DMS53 treated with DMSO at 0.1 percent for 48 hours (cell line): ENCODE results near the gene CFAP61.
A peak's percentile ranks its signal among the peaks of the same experiment; 100 is the strongest.
"Not testable (repeated sequence)": the region's sequence is repeated elsewhere in the genome, so short reads cannot be mapped to it uniquely, and the experiment has no call there.

Source experiments
- DNase-seq: peaks from one replicate; lab custom pipeline; 2025; ENCODE audit not compliant: unreplicated experiment; lab: John Stamatoyannopoulos, UW

Gene CFAP61

DNA sequence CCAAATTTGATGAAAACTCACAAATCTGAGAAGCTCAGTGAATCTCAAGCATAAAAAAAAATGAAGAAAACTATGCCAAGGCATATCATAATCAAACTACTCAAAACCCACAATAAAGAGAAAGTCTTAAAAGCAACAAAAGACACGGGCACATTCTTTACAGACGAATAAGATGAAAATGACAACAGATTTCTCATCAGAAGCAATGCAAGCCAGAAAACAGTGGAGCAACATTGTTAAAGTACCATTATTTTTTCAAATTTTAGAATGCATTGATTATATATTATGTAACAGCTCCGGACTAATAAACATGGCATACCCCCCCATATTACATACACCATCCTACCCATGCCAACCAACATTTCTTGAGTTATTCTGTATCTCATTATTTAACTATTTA, 260.2 kb downstream of the CFAP61 start:
- no peak for DNase-seq

DNA sequence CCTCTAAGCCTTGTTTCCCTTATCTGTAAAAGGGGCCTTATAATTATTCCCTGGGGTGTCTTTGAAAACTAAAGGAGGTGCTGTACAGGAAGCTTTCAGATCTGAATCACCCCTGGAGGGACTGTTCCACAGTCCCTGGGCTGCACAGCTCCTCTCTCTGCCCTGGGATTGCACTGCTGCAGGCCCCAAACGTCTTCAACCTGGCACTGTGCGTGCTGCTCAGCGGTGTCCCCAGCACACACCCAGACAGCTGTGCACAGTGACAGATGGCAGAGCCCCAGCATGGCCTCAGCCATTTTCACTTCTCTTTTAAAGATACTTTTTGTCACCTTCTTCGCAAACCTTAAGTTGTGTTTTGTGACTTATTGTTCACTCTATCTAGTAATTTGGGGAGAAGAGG, 264.9 kb downstream of the CFAP61 start:
- DNase-seq = no peak

DNA sequence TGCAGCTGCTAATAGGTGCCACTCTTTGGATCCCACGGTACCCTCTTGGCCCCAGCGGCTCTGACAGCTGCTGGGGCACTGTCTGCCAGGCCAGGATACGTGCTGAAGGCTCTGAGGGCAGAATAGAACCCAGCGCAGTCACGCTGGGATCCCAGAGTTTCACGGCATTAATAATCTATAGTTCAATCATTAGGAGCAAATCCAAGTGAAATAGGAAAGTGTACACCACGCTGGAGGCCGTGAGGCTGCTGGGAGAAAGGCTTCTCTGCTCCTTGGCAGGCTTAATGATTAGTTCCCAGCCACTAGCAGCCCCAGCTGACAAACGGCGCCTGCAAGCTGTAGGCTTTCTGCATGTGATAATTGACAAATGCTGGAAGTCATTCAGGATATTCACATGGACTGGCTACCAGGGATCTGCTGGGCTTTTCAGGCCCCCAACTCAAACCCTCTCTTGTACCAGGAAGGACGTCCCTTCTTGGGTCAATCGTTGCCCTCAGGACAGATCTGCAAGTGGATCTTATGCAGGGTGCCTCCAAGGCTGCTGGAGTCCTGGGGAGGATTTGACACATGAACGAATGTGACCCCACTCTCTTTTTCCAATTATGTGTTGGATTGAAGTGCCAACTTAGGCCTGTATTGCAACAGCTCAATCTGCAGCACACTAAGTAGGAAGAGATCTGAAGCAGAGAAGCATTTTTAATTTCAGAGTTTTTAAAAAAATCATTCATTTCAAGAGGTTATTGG, 265.5 kb downstream of the CFAP61 start:
- no peak for DNase-seq

DNA sequence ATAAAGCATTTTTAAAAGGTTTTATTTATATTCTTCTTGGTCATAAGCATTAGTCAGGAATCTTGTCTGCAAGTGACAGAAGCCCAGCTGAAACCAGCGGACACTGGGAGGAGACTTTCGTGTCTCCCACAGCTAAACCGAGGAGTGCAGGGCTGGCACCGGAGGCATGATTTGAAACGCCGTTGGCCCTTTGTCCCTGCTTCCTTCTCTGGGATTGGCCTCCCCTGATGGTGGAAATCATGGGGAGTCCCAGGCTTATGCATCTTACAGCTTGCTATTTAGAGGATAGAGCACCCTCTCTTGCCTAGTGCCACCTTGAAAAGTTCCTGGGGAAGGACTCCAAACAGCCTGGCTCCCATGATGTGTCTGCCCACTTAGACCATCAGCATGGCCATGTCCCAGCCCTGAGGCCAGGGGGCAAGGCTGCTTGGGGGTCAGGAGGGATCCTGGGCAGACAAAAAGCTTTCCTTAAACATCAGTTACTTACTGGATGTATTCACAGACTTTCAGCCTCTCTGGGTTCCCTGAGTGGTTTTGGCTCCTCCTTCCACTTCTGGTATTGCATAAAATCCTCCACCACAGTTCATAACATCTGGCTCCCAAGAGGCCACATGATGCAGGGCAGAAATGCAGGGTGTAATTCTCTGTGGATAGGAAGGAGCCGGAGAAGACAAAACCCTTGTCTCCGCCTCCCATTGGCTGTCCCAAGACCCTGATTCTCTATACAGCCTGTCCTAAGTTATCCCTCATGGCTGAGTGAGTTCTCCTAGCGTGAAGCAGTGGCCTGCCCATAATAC, 266.2 kb downstream of the CFAP61 start:
- no peak for DNase-seq

DNA sequence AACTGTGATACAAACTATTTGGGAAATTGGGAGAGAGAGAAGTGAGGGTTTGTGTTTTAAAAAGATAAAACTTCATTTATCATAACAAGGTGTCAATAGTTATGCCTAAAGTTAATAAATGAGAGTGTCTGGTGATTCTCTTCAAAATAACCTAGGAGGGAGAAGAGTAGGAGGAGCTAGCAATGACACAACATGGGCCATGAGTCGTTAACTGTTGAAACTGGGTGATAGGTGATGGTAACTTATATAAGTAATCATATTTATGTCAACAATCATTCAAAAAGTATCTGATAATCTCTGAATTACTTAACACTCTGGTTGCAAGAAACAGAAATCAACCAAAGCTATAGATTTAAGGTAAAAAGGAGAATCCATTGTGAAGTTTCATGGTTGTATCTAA, 268.8 kb downstream of the CFAP61 start:
- no peak for DNase-seq

DNA sequence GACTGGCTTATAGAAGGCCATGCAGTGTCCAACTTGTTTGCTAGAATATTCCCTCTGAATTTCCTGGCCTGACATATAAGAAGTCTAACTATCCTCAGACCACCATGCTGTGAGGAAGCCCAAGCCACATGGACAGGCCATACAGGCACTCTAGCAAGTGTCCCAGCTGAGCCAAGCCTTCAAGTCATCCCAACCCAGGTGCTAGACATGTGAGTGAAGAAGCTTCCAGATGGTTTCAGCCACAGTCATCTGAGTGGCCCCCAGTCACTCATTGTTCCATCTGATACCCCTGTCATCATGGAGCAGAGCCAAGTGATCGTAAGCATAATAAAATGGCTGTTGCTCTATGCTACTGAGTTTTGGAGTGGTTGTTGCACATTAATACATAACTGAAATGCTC, 269.6 kb downstream of the CFAP61 start:
- DNase-seq = no peak

DNA sequence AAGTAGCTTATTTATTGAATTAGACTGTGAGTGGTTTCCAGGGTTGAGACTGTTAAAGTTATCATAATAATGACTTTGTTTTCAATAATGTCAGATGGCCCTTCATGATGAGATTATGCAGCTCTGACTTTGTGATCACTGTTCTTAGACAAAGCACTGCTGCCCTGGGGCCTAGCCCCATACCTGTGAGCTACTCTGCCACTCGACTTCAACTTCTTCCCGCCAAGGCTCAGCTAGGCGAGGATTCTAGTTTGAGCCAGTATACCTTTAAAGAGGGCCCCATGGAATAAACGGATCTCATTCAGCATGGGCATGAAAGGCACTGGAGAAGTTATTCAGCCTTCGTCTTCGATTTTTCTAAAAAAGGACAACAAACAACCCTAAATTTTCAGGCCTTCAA, 270.6 kb downstream of the CFAP61 start:
- DNase-seq = no peak

DNA sequence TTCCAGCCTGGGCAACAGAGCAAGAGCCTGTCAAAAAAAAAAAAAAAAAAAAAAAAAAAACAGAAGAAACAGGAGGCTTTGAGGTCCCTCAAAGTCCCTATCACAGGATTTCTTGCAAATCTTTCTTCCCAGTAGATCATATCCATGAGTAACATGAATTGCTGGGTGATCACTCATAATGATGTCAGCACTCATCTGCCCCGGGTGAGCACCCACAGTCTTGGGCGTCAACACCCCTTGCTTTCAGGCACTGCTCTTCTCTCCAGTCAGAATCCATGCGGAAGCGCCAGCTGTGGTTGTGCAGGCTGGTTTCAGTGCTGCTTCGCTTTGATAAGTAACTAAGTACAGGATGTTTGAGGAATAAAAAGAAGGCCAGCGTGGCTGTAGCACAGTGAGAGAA, 275.4 kb downstream of the CFAP61 start:
- no peak for DNase-seq

DNA sequence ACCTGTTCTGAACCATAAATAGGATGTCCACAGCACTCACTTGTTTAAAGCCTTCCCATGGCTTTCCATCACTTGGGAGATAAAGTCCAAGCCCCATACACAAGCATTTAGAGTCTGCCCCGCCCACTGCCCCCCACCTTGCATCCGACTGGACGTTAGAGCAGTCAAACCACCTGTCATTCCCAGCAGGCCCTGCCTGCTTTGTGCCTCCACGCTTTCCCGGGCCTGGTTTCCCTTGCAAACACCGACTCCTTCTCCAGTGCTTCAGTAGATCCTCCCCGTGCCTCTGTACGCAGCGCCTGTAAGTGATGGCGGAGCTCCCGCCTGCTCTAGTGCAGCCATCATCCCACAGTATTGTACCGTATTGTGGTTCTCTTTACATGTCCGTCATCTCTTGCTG, 277.2 kb downstream of the CFAP61 start:
- DNase-seq = no peak

DNA sequence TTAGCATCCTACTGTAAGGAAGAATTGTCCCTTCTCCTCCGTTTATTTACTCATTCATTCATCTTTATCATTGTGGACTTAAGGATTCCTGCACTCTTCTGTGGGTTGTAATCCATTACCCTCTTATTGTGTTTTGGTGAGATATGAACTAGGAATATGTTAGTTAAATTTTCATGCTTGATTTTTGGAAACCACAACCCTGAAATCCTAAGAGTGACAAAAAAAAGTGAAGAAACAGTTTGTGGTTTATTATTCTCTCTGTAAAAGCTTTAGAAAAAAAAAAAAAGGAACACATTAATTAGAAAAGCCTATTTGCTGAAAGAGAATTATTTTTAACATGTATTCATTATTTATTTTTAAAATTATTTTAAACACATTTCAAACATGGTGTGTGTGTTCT, 278.8 kb downstream of the CFAP61 start:
- DNase-seq = no peak

DNA sequence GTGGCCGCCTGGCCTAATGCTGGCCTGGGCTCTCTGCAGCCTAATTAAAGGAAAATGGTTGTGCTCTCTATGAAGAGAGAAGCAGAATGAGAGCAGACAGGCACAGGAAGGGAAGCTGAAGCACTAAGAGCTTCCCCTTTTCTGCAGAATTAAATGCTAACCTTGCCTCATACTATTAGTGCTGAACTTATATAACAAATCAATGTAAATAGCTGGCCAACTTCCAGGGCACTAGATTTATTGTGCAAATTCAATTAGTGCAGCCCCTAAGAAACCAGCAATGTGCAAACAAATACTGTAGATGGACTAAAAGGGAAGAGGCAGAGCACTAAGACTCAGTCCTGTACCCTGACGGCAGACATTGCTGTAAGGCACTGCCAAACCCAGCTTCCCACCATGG, 279.5 kb downstream of the CFAP61 start:
- no peak for DNase-seq

DNA sequence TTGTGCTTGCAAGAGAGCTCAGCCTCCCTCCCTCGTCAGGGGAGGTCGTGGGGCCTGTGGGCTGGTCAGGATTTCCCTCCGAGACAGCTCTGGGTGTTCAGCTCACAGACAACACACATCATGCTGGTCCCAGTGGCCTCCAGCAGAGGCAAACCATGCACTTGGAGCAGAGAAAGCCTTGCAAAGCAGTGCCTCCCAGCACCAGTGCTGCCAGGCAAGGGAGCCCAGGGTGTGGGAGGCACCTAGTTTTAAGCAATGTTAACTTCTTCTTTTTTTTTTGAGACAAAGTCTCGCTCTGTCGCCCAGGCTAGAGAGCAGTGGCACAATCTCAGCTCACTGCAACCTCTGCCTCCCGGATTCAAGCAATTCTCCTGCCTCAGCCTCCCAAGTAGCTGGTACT, 281.5 kb downstream of the CFAP61 start:
- no peak for DNase-seq

DNA sequence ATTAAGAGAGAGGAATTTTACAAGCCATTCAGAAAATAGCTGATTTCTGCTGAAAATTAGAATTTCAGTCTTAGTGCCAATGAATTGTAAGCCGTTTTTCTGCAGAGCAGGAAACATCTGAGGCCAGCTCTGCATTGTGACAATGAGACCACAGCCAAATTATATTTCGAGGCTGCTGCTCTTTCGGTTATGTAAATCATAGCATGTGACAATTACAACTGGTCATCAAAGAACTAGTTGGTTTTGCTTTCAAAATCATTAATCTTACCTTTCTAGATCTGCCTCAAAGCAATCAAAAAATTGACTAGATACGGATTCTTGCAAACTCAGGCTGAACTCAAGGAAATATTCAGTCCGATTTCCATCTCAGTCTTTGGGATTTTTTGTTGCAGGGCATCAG, 282.2 kb downstream of the CFAP61 start:
- no peak for DNase-seq

DNA sequence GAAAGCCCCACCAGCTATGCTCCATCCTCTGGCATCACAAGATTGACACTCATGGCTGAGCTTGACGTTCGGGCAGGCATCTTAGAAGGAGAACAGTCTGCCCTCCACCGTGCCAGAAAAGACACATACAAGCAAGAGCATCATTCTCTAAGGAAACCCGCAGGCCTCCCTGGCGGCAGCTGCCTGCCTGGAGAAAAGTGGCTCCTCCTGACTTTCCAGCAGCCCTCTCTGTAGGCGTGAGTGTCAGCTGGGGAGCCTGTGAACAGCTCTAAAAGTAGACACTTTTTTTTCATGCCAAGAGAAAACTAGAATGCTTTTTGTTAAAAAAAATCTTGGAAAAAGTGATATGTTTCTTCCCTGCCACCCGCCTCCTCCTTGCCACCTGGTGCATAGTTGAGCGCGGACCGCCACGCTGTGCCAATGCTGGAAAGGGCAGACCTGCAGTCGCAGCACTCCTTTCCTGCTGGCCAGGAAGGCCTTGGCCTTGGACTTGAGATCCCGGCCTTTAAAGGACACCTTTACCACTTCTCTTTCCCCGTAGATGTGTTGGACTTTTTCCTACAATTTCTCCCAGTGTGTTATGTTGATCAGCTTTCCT, 285.9 kb downstream of the CFAP61 start:
- DNase-seq = no peak

DNA sequence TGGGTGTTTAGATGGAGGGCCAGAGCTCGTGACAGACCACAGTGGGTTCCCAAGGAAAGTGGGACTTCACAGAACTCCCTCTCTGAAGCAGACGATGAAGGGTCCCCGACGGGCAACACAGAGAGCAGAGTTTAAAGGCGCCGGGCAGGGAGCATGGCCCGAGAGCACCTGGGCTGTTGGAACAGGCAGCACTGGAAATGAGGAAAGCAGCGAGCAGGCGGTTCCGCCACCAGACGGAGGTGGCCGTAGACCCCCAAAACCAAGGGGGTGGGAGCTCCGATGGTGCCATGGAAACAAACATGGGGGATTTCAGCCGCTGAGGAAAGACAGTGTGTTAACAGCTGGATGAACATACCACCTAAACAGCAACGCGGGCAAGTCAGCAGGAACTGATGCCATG, 288.1 kb downstream of the CFAP61 start:
- no peak for DNase-seq

DNA sequence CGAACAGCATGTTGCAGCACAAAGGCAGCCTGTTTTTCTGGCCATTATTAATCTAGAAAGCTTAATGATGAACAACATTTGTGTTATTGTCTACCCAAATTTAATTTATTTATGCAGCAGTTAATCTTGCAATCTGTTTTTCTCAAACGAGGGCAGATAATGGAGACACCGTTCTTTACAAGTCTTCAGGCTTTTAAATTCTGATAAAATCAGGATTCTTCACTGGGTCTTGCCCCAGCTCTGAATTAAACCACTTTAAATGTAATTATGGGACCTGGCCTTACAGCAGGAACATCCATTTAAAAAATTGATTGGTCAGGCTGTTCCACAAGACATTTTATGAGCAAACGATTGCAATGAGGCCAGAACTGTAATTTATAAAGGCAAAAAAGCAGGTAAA, 289.0 kb downstream of the CFAP61 start:
- no peak for DNase-seq

DNA sequence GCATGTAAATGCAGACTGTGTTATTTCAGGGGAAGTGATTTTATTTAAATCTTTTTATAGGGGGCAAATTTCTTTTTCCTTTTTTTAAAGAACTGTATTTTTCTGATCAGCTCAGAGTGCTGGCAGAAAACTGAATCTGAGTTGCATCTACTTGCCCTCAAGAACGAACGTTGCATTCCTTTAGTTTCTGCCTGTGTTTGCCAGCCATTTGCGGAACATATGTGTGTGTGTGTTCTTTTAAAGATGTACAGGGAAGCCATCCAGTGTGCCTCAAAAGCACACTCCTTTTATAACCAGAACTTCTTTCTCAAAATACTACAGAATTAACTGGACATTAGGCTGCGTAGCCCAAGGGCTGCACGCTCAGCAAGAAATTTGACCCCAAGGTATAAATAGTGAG, 289.7 kb downstream of the CFAP61 start:
- no peak for DNase-seq

DNA sequence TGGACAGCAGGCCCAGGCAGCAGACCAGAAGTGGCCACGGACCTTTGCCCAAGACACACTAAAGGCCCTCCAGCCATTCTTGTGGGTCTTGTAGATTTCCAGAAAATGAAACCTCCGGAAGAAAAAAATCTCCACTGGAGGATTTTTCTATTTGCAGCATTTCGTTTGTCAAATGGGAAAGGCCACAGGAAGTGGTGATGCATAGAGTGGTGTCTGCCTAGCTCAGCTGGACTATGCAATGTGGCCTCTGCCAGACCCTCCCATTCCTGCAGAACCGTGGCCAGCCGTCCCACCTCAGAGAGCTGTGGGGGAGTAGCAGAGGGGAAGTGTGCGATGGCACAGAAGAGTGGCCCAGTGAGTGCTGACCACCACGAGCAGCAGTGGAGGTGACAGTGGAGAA, 291.6 kb downstream of the CFAP61 start:
- DNase-seq = no peak

DNA sequence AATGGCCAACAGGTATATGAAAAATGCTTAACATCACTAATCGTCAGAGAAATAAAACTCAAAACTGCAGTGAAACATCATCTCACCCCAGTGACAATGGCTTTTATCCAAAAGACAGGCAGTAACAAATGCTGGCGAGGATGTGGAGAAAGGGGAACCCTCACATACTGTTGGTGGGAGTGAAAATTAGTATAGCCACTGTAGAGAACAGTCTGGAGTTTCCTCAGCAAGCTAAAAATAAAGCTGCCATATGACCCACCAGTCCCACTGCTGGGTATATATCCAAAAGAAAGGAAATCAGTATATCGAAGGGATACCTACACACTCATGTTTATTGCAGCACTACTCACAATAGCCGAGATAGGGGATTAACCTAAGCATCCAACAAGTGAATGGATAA, 292.1 kb downstream of the CFAP61 start:
- no peak for DNase-seq

DNA sequence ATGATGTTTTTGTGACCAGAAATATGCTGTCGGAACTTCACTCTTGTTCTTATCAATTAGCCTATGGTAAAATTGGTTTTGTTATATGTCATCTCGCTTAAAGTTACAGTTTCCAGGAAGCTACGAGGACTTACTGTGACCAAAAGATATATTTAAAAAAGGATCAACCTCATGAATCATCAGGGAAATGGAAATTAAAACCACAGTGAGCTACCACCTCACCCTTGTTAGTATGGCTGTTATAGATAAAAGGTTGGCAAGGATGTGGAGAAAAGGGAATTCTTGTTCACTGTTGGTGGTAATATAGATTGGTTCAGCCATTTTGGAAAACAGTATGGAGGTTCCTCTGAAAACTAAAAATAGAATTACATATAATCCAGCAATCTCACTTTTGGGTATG, 301.2 kb downstream of the CFAP61 start:
- DNase-seq = no peak

DNA sequence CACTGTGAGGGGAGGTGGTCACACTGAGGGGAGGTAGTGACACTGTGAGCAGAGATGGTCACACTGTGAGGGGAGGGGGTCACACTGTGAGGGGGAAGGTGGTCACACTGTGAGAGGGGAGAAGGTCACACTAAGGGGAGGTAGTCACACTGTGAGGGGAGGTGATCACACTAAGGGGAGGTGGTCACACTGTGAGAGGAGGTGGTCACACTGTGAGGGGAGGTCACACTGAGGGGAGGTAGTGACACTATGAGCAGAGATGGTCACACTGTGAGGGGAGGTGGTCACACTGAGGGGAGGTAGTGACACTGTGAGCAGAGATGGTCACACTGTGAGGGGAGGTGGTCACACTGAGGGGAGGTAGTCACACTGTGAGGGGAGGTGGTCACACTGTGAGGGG, 303.2 kb downstream of the CFAP61 start:
- not testable (repeated sequence) for DNase-seq

DNA sequence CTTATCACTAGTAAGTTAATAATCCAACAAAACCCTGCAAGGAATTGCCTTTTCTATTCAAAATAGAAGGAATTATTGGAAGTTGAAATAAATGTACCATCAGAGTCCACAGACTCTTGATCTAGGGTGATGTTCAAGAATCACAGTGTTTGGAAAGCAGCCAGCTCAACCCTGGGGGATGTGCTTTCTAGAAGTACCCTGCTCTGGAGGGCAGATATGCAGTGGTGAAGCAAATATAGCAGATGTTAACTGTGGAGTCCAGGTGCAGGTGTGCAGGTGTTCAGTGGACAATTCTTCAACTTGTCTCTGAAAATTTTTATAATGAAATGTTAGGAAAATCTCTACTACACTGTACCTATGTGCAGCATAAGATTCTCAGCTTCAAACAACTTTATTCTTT, 306.5 kb downstream of the CFAP61 start:
- DNase-seq = peak; percentile 40
